ENCODE measurements around the gene MRPS30.
A peak's percentile ranks its signal among the peaks of the same experiment; 100 is the strongest.
"Not testable (repeated sequence)": the region's sequence is repeated elsewhere in the genome, so short reads cannot be mapped to it uniquely, and the experiment has no call there.

The MRPS30 gene

DNA sequence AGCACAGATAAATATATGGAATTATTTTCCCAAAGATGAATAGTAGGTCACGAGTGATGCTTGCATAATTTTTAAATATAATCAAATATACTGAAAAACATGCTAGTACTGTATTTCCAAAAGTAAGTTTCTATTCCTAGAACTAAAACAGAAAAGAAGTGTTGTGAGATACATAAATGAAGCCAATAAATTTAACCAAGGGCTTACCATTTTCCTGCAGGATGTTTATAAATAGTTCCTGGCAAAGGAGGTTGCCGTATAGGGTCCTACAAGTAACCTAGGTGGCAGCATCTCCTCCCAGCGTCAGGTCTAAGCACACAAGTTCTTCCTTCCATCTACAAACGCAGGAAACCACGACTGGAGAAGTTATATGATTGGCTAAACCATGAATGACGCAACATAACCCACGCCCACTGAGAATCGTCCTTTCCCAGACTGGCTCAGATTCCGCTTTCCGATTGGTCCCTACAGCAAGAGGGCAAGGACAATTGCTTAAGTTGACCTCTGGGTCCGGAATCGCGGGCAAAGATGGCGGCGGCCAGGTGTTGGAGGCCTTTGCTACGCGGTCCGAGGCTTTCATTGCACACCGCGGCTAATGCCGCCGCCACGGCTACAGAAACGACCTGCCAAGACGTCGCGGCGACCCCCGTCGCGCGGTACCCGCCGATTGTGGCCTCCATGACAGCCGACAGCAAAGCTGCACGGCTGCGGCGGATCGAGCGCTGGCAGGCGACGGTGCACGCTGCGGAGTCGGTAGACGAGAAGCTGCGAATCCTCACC is at the start of gene MRPS30:
MRPS30 (plus strand) TSS at position 513 of the 780 bp plus-strand sequence; CDS start at position 529, 16 bp downstream.
- H3K4me3 ChIP-seq (ENCODE audit: low read depth, low read length), result peak within 1 kb of the TSS; percentile 98
- TF ChIP-seq, protein P1, sequence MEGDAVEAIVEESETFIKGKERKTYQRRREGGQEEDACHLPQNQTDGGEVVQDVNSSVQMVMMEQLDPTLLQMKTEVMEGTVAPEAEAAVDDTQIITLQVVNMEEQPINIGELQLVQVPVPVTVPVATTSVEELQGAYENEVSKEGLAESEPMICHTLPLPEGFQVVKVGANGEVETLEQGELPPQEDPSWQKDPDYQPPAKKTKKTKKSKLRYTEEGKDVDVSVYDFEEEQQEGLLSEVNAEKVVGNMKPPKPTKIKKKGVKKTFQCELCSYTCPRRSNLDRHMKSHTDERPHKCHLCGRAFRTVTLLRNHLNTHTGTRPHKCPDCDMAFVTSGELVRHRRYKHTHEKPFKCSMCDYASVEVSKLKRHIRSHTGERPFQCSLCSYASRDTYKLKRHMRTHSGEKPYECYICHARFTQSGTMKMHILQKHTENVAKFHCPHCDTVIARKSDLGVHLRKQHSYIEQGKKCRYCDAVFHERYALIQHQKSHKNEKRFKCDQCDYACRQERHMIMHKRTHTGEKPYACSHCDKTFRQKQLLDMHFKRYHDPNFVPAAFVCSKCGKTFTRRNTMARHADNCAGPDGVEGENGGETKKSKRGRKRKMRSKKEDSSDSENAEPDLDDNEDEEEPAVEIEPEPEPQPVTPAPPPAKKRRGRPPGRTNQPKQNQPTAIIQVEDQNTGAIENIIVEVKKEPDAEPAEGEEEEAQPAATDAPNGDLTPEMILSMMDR (conservative IDR thresholded peaks at IDR 0.05; ENCODE audit: low read depth, low read length), result peak; percentile 57
- peak; percentile 99 for DNase-seq (ENCODE audit: low read depth)

DNA sequence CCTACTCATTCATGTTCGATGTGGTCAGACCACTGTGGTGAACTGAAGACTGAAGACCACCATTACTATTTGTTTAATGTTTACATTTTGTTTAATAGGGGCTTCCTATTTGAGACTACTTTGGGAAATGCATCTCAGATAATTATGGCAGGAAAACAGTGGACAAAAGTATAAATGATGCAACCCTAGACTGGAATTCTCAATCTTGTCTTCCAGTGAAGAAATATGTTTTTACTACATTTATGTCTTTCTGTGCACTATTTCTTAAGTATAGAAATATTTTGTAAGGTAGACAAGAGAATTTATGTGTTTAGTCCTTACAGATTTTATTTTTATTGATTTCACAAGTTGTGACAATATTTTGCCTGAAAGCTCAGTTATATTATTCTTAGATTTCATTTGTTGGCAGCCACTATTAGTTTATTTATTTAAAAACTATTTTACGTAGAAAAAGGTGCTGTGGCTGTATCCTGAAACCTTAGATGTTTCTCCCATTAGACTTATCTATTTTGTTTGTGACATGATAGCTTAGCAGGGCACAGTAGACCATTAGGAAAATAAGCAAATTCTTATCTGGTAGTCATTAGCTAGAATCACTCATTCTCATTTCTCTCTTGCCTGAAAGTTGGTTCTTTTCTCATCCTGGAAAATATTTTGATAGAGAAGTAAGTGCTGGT is 39.4 kb upstream of the MRPS30 start:
- H3K4me3 ChIP-seq (ENCODE audit: low read depth, low read length), result no peak overlapping the region
- TF ChIP-seq, protein P1 (conservative IDR thresholded peaks at IDR 0.05; ENCODE audit: low read depth, low read length), result no peak
- no peak for DNase-seq (ENCODE audit: low read depth)

DNA sequence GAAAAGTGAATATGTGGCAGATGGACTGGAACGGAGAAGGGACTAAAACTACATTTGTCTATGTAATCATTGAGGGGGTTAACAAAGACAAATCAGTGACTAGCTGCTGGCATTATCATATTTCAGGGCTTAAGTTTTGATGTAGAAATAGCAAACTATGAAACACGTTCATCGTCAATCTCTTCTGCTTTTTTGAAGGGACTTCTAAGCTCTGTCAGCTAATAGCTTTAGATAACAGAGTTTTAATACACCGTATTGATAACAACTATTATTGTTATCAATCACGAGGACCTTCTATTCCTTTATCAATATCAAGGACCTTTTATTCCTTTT is 38.9 kb upstream of the MRPS30 start:
- no peak overlapping the region for H3K4me3 ChIP-seq (ENCODE audit: low read depth, low read length)
- TF ChIP-seq, protein P1 (conservative IDR thresholded peaks at IDR 0.05; ENCODE audit: low read depth, low read length), result no peak
- DNase-seq (ENCODE audit: low read depth), result no peak

DNA sequence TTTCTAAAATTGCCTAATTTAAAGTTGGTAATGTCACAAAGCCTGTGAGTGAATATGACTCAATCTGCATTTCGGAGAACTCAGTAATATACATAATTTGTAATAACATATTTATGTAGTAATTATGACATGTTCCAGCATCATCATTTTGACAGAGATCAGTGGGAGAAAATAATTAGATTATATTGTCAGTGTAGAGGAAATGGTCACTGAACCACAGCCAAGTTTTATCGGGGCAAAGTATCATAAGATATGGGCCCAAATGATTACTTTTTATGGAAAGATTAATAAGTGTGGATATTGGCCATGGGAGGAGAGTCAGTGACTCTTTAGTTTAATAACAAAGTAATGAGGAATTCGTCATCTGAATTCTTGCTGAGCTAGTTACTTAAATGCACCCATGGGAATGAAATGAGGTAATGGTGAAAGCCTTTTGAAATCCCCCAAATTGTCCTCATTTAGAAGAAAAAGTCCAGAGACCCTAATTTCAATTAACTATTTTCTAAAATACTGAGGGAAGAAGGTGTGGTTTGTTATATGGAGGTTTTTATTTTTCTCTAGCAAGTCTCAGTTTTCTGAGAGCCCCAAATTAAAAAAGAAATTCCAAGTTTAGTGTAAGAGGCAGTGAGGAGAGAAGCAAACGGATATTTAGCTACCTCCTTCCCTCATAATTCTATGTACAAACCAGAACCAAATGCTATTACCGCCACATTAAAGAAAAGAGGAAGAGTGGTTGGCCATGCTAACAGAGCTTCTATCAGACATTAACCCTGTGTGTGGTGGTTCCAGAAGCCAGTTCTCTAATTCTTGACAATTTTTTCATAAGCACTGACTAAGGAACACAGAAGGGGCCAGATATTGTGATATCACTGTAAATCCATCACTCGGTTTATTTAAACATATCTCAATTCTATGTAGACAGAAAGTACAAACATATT is 37.7 kb upstream of the MRPS30 start:
- TF ChIP-seq, protein P1 (conservative IDR thresholded peaks at IDR 0.05; ENCODE audit: low read depth, low read length), result no peak
- DNase-seq (ENCODE audit: low read depth), result no peak
- no peak overlapping the region for H3K4me3 ChIP-seq (ENCODE audit: low read depth, low read length)

DNA sequence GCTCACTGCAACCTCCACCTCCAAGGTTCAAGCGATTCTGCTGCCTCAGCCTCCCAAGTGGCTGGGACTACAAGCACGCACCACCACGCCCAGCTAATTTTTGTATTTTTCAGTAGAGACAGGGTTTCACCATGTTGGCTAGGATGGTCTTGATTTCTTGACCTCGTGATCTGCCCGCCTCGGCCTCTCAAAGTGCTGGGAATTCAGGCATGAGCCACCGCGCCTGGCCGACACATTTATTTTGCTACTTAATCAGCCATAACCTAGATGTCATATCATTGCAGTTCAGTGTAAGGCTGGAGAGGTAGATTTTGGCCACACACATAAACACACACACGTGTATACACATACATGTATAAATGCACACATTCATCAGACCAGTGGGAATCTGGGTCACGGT is 36.4 kb upstream of the MRPS30 start:
- not testable (repeated sequence) for DNase-seq (ENCODE audit: low read depth); H3K4me3 ChIP-seq (ENCODE audit: low read depth, low read length)

DNA sequence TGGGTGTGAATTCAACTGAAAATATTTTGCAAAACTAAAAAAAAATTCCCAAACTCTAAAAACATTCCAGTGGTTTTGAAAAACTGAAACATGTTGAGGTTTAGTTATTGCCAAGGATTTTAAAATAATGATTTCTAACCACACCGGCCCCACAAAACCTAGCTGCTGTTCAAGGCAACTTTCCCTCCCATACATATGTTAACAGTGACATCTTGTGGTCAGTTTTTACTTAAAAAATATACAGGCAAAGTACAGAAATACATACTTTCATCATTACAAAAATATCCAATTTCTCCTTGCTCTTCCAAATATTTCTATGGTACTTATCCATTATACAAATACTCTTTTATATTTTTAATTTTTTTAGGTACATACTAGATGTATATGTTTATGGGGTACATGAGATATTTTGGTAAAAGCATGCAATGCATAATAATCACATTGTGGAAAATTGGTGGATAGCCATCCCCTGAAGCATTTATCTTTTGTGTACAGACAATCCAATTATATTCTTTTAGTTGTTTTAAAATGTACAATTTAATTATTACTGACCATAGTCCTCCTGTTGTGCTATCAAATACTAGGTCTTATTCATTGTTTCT is 34.4 kb upstream of the MRPS30 start:
- DNase-seq (ENCODE audit: low read depth), result peak; percentile 74
- TF ChIP-seq, protein P1 (conservative IDR thresholded peaks at IDR 0.05; ENCODE audit: low read depth, low read length), result peak; percentile 59
- H3K4me3 ChIP-seq (ENCODE audit: low read depth, low read length), result no peak overlapping the region

DNA sequence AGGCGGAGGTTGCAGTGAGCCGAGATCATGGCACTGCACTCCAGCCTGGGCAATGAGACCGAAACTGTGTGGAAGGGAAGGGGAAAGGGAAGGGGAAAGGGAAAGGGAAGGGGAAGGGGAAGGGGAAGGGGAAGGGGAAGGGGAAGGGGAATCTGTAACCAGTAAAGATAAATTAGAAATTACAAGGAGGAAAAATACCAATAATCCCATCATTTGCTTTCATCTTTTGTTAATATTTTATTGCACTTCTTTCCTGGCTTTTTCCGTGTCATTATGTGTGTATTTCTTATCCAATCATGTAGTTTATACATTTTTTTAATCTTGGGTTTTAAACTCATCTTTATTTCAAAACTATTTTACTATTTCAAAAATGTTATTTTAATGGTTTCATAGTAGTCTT is 29.6 kb upstream of the MRPS30 start:
- TF ChIP-seq, protein P1 (conservative IDR thresholded peaks at IDR 0.05; ENCODE audit: low read depth, low read length), result no peak
- no peak overlapping the region for H3K4me3 ChIP-seq (ENCODE audit: low read depth, low read length)
- no peak for DNase-seq (ENCODE audit: low read depth)

Data from choroid plexus epithelial cell (primary cell).